Measurements from ENCODE around the gene DGKZ.

The DGKZ gene

DNA sequence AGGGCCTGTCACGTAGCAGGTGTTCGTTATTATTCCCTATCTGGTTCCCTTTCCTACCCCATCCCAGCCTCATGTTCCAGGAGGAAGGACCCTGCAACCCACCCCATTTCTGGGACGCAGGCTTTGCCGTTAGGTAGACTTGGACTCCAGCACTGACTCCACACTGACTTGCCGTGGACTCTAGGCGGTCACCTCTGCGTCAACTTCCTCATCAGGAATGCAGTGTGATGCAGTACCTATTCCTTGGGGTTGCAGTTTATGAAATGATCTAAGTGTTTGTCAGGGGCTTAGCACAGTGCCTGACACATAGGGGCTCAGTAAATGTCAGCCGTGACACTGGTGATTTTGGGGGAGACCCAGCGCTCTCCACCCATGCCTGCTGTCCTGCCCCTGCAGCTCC is 16.8 kb downstream of the DGKZ start:
- DNase-seq (ENCODE audit: extremely low spot score), result no peak
- TF ChIP-seq SUZ12 (IDR thresholded peaks at IDR 0.05), result no peak
- TF ChIP-seq FOXK2 (IDR thresholded peaks at IDR 0.05), result no peak
- TF ChIP-seq ZNF384 (IDR thresholded peaks at IDR 0.05), result no peak
- no peak for TF ChIP-seq HDGF (IDR thresholded peaks at IDR 0.05; ENCODE audit: borderline replicate concordance)
- TF ChIP-seq CTBP1 (IDR thresholded peaks at IDR 0.05; ENCODE audit: borderline replicate concordance), result no peak
- TF ChIP-seq NFRKB (IDR thresholded peaks at IDR 0.05), result no peak
- no peak for TF ChIP-seq SP1 (IDR thresholded peaks at IDR 0.05)
- TF ChIP-seq LEF1 (IDR thresholded peaks at IDR 0.05; ENCODE audit: borderline replicate concordance), result no peak
- TF ChIP-seq, protein P1, sequence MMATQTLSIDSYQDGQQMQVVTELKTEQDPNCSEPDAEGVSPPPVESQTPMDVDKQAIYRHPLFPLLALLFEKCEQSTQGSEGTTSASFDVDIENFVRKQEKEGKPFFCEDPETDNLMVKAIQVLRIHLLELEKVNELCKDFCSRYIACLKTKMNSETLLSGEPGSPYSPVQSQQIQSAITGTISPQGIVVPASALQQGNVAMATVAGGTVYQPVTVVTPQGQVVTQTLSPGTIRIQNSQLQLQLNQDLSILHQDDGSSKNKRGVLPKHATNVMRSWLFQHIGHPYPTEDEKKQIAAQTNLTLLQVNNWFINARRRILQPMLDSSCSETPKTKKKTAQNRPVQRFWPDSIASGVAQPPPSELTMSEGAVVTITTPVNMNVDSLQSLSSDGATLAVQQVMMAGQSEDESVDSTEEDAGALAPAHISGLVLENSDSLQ (IDR thresholded peaks at IDR 0.05), result no peak
- no peak for TF ChIP-seq FOXM1 (IDR thresholded peaks at IDR 0.05; ENCODE audit: borderline replicate concordance)
- no peak for TF ChIP-seq ELF4 (IDR thresholded peaks at IDR 0.05)
- TF ChIP-seq BHLHE40 (IDR thresholded peaks at IDR 0.05; ENCODE audit: borderline replicate concordance), result no peak
- TF ChIP-seq TARDBP (IDR thresholded peaks at IDR 0.05), result no peak
- TF ChIP-seq ARNT (IDR thresholded peaks at IDR 0.05), result no peak
- no peak for TF ChIP-seq FOXA1 (IDR thresholded peaks at IDR 0.05)
- TF ChIP-seq L3MBTL2 (conservative IDR thresholded peaks at IDR 0.05), result no peak
- ChIA-PET CTCF (interaction anchor here (0.8 kb wide), 1 partner anchor 12 kb away, joined by 5 read pairs; no protein-coding TSS in a partner anchor), POLR2A (interaction anchor here (1.1 kb wide), 1 partner anchor 17 kb away, joined by 3 read pairs; the partner anchor contains the start of gene DGKZ)

DNA sequence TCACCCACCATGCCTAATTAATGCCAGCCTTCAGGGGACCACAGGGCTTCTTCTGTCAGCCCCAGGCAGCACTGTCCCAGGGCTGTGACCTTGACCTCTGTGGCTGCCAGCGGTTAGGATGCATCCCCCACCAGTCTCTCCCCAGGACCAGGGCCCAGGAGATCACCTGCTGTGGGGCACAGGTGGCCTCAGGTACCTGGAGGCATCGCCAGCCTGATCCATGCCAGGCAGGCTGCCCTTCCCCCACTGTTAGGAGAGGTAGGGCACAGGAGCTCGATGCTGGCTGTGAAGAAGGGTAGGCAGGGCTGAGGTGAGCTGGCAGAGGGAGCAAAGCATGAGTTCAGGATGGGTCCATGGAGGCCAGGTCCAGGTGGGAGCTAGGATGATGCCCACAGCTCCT is 17.5 kb downstream of the DGKZ start:
- TF ChIP-seq HDGF (IDR thresholded peaks at IDR 0.05; ENCODE audit: borderline replicate concordance) (no peak), FOXM1 (IDR thresholded peaks at IDR 0.05; ENCODE audit: borderline replicate concordance) (no peak), TARDBP (IDR thresholded peaks at IDR 0.05) (no peak), ZNF384 (IDR thresholded peaks at IDR 0.05) (no peak), CTBP1 (IDR thresholded peaks at IDR 0.05; ENCODE audit: borderline replicate concordance) (no peak), LEF1 (IDR thresholded peaks at IDR 0.05; ENCODE audit: borderline replicate concordance) (no peak), L3MBTL2 (conservative IDR thresholded peaks at IDR 0.05) (no peak), ARNT (IDR thresholded peaks at IDR 0.05) (no peak), NFRKB (IDR thresholded peaks at IDR 0.05) (no peak), SP1 (IDR thresholded peaks at IDR 0.05) (no peak), FOXA1 (IDR thresholded peaks at IDR 0.05) (no peak), FOXK2 (IDR thresholded peaks at IDR 0.05) (no peak)
- TF ChIP-seq, protein P1 (IDR thresholded peaks at IDR 0.05), result no peak
- CTCF ChIA-PET, result interaction anchor here (1.3 to 1.6 kb wide), 3 partner anchors 8 to 24 kb away, joined by 3 to 11 read pairs (median 4); no protein-coding TSS in a partner anchor
- no peak for DNase-seq (ENCODE audit: extremely low spot score)
- POLR2A ChIA-PET, result interaction anchor here (1.1 kb wide), 1 partner anchor 18 kb away, joined by 3 read pairs; the partner anchor contains the start of gene DGKZ

DNA sequence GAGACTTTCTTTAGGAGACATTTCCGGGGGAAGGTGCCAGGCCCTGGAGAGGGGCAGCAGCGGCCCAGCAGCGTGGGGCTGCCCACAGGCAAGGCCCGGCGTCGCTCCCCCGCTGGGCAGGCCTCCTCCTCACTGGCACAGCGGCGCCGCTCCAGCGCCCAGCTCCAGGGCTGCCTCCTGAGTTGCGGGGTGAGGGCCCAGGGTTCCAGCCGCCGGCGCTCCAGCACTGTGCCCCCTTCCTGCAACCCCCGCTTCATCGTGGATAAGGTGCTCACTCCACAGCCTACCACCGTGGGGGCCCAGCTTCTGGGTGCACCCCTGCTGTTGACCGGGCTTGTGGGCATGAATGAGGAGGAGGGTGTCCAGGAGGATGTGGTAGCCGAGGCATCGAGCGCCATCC is 19.0 kb downstream of the DGKZ start:
- ChIA-PET POLR2A (interaction anchor here (1.1 kb wide), 1 partner anchor 123 kb away, joined by 3 read pairs; no protein-coding TSS in a partner anchor), CTCF (interaction anchor here (1.0 to 1.6 kb wide), 3 partner anchors 15 to 23 kb away, joined by 3 to 11 read pairs (median 4); no protein-coding TSS in a partner anchor)
- DNase-seq (ENCODE audit: extremely low spot score), result no peak
- no peak for TF ChIP-seq CTBP1 (IDR thresholded peaks at IDR 0.05; ENCODE audit: borderline replicate concordance)
- no peak for TF ChIP-seq BHLHE40 (IDR thresholded peaks at IDR 0.05; ENCODE audit: borderline replicate concordance)
- TF ChIP-seq FOXM1 (IDR thresholded peaks at IDR 0.05; ENCODE audit: borderline replicate concordance), result no peak
- TF ChIP-seq, protein P1 (IDR thresholded peaks at IDR 0.05), result no peak

DNA sequence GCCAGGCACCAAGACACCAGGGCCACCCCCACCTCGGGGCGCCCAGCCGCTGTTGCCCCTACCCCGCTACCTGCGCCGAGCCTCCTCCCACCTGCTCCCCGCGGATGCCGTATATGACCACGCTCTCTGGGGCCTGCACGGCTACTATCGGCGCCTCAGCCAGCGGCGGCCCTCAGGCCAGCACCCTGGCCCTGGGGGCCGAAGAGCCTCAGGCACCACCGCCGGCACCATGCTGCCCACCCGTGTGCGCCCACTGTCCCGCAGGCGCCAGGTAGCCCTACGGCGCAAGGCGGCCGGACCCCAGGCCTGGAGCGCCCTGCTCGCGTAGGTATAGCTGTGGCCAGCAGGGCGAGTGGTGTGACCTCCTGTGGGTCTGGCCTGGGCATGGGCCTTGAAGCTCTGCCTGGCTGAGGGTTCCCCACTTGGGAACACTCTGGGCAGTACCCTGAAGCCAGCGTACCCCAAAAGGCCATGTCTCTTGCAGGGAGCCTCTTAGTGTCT is 19.4 kb downstream of the DGKZ start:
- CTCF ChIA-PET, result interaction anchor here (0.8 to 1.6 kb wide), 3 partner anchors 14 to 17 kb away, joined by 3 to 11 read pairs (median 4); no protein-coding TSS in a partner anchor
- DNase-seq (ENCODE audit: extremely low spot score), result no peak
- TF ChIP-seq NFRKB (IDR thresholded peaks at IDR 0.05) (no peak), CTBP1 (IDR thresholded peaks at IDR 0.05; ENCODE audit: borderline replicate concordance) (no peak), SUZ12 (IDR thresholded peaks at IDR 0.05) (no peak), ARNT (IDR thresholded peaks at IDR 0.05) (no peak), LEF1 (IDR thresholded peaks at IDR 0.05; ENCODE audit: borderline replicate concordance) (no peak), FOXA1 (IDR thresholded peaks at IDR 0.05) (no peak), TARDBP (IDR thresholded peaks at IDR 0.05) (no peak), L3MBTL2 (conservative IDR thresholded peaks at IDR 0.05) (no peak), HDGF (IDR thresholded peaks at IDR 0.05; ENCODE audit: borderline replicate concordance) (no peak), ELF4 (IDR thresholded peaks at IDR 0.05) (no peak), BHLHE40 (IDR thresholded peaks at IDR 0.05; ENCODE audit: borderline replicate concordance) (no peak), ZNF384 (IDR thresholded peaks at IDR 0.05) (no peak), FOXM1 (IDR thresholded peaks at IDR 0.05; ENCODE audit: borderline replicate concordance) (no peak)
- TF ChIP-seq, protein P1 (IDR thresholded peaks at IDR 0.05), result no peak
- POLR2A ChIA-PET, result interaction anchor here (1.1 kb wide), 1 partner anchor 124 kb away, joined by 3 read pairs; no protein-coding TSS in a partner anchor

DNA sequence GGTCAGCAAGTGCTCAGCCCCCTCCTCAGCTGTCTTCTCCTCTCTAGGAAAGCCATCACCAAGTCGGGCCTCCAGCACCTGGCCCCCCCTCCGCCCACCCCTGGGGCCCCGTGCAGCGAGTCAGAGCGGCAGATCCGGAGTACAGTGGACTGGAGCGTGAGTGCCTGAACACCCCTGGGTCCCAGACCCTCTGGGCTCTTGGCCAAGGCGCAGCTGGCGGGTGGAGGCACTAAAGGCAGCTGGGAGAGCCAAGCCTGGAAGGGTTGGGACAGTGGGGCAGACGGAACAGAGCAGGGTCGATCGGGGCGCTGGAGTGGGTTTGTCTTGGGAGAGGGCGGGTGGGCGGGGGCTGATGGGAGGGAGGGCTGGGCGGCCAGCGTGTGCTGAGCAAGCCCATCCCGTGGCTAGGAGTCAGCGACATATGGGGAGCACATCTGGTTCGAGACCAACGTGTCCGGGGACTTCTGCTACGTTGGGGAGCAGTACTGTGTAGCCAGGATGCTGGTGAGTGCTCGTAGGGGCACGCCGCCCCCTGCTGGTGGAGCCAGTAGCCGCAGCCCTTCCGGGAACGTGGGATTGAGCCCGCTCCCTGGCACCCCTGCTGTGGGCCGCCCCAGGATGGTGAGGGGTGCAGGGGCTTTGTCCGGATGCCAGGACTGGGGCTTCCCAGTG is 20.1 kb downstream of the DGKZ start:
- CTCF ChIA-PET, result interaction anchor here (0.8 to 1.0 kb wide), 2 partner anchors 15 to 16 kb away, joined by 3 to 4 read pairs; no protein-coding TSS in a partner anchor
- POLR2A ChIA-PET, result interaction anchor here (0.7 kb wide), 1 partner anchor 19 kb away, joined by 4 read pairs; no protein-coding TSS in a partner anchor
- DNase-seq (ENCODE audit: extremely low spot score), result peak; percentile 67
- TF ChIP-seq L3MBTL2 (conservative IDR thresholded peaks at IDR 0.05), result no peak

All from HEK293T (cell line).